Type B pancreatic cell (in vitro differentiated cells): ENCODE measurements around the gene FOXD1. TPM values are rescaled to one million over a fixed set of nuclear protein-coding genes. Genes with fewer than 3 reads are reported as not detected.
A peak's percentile ranks its signal among the peaks of the same experiment; 100 is the strongest.

Source experiments
- DNase-seq: peaks from one replicate; pipeline ENCODE4 v3.0.0; 2021; ENCODE audit warnings: mixed read lengths; ENCODE audit not compliant: unreplicated experiment; ENCODE audit errors: extremely low spot score
- H3K27ac Mint-ChIP-seq: 2 replicates; pipeline ENCODE4 v1.8.0; 2021; ENCODE audit warnings: mild to moderate bottlenecking, mixed read lengths
- H3K27me3 Mint-ChIP-seq: 2 replicates; pipeline ENCODE4 v1.8.0; 2021; ENCODE audit warnings: mixed read lengths
- H3K36me3 Mint-ChIP-seq: 2 replicates; pipeline ENCODE4 v1.8.0; 2021; ENCODE audit warnings: mixed read lengths
- H3K4me1 Mint-ChIP-seq: one replicate; pipeline ENCODE4 v1.8.0; 2021; ENCODE audit warnings: mixed read lengths; ENCODE audit not compliant: unreplicated experiment
- H3K4me3 Mint-ChIP-seq: 2 replicates; pipeline ENCODE4 v1.8.0; 2021; ENCODE audit warnings: mild to moderate bottlenecking, mixed read lengths
- H3K9me3 Mint-ChIP-seq: 2 replicates; pipeline ENCODE4 v1.8.0; 2021; ENCODE audit warnings: mixed read lengths
- CTCF ChIP-seq: fragments of 200-600 bp; sonication (generic); conservative IDR thresholded peaks from 2 replicates; pipeline ENCODE4 v1.5.0; 2021; ENCODE audit warnings: antibody characterized with exemption, mild to moderate bottlenecking
- total RNA-seq: library from RNA; stranded (reverse); gene quantifications from 2 replicates; pipeline ENCODE4 v1.2.1, GENCODE V29; 2021; ENCODE audit warnings: low replicate concordance

FOXD1 gene
- total RNA-seq, 1 donor from 2014 or later = 15.9 TPM

- H3K4me3 Mint-ChIP-seq = peak overlapping the region; percentile 84
- DNase-seq = no peak
- TF ChIP-seq CTCF = no peak
- no peaks in the 10 kb centered on the region for H3K9me3 Mint-ChIP-seq
- peaks cover 12% of the 10 kb centered on the region for H3K4me1 Mint-ChIP-seq
- peaks cover 86% of the 10 kb centered on the region for H3K27me3 Mint-ChIP-seq
- no peaks in the 10 kb centered on the region for H3K36me3 Mint-ChIP-seq
- H3K27ac Mint-ChIP-seq = peak overlapping the region; percentile 58
Observed at GRCh38 chr5:73450672-73451223, 2.2 kb upstream of the FOXD1 start.

DNA sequence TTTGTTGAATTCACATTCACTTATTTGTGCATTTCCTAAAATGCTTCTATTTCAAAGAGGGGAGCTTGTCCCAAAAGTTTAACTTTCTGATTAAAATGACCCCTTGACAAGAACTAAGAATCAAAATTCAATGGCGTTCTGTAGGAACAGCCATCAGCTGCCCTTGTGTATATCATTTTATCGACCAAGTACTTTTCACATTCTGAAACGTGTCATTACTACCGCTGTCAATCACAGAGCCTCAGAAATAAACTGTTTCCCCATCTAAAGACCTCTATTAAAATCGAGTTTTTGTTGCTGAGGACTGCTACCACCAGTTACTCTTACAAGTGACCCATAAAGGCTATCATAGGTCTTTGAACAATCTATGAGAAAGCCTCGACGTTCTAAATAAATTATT is 1.6 kb upstream of the FOXD1 start:
- DNase-seq = no peak
- H3K27me3 Mint-ChIP-seq = peaks cover 87% of the 10 kb centered on the region
- peaks cover 12% of the 10 kb centered on the region for H3K4me1 Mint-ChIP-seq
- H3K27ac Mint-ChIP-seq = no peak overlapping the region
- H3K4me3 Mint-ChIP-seq = peak overlapping the region; percentile 84
- H3K36me3 Mint-ChIP-seq = no peaks in the 10 kb centered on the region
- H3K9me3 Mint-ChIP-seq = no peaks in the 10 kb centered on the region
- TF ChIP-seq CTCF = no peak

- Mint-ChIP-seq H3K27me3 (peaks cover 89% of the 10 kb centered on the region), H3K36me3 (peaks cover 5% of the 10 kb centered on the region), H3K9me3 (no peaks in the 10 kb centered on the region), H3K4me1 (peaks cover 18% of the 10 kb centered on the region), H3K27ac (peak overlapping the region; percentile 41), H3K4me3 (peak overlapping the region; percentile 90)
- TF ChIP-seq CTCF = no peak
- peak; percentile 77 for DNase-seq
Observed at GRCh38 chr5:73447530-73448462, 781 bp downstream of the FOXD1 start.

DNA sequence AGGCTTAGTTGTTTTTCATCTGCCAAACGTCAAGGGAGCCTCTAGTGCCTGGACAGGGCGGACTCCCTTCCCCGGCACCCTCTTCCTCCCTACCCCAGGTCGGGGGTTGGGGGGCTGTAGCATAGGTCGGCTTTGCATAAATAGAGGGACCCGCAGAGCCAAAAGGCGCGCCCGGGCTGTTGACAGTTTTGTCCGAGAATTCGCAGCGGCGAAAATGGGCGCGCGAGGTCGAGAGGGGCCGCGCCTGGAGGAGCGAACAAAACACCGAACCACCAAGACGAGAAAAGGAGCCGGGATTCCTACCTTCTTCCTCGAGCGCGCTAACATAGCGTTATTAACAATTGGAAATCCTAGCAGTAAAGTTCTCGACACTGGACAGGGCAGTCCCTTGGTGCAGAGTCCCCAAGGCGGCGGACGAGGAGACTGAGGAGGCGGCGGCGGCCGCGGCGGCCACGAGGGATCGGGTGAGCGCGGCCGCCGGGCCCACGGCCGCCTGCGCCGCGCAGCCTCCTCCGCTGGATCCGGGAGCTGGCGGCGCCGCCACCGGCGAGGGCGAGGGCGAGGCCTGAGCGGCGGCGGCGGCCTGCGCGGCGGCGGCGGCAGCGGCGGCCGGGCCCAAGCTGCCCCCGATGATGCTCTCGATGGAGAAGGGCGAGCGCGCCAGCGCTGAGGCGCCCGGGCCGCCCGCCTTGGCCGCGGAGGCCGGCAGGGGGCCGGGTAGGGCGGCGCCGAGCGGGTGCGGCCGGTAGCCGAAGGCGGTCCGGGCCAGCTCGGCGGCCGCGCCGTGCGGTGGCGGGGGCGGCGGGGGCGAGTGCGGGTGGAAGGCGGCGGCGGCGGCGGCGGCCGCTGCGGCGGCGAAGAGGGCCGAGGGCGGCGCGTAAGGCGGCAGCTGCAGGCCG is 1.7 kb downstream of the FOXD1 start:
- H3K9me3 Mint-ChIP-seq = no peaks in the 10 kb centered on the region
- DNase-seq = no peak

More for the DNA sequence above, 1.7 kb downstream of the FOXD1 start:
- H3K27ac Mint-ChIP-seq = peak overlapping the region; percentile 67
- H3K4me1 Mint-ChIP-seq = peaks cover 18% of the 10 kb centered on the region
- peak overlapping the region; percentile 87 for H3K4me3 Mint-ChIP-seq
- no peak for TF ChIP-seq CTCF
- H3K27me3 Mint-ChIP-seq = peaks cover 89% of the 10 kb centered on the region
- H3K36me3 Mint-ChIP-seq = peaks cover 5% of the 10 kb centered on the region
